Mucosa of descending colon (tissue), 3 donors: ENCODE results near the gene HBB. TPM values are rescaled to one million over a fixed set of nuclear protein-coding genes. Genes with fewer than 3 reads are reported as not detected.

ENCODE experiments used
- ATAC-seq: fragments of 200-7000 bp; cut with Tn5 transposase; one replicate; pipeline ENCODE4 v1.9.1; 2020; ENCODE audit warnings: mild to moderate bottlenecking, moderate library complexity
- DNase-seq, 3 donors: peaks; one replicate each; pipeline ENCODE4 v3.0.0-alpha.2; 2020
- H3K36me3 ChIP-seq: fragments of 200-600 bp; one replicate; pipeline ENCODE4 v1.8.0; 2021; ENCODE audit warnings: low read depth, mild to moderate bottlenecking
- H3K4me1 ChIP-seq: fragments of 200-600 bp; one replicate; pipeline ENCODE4 v1.8.0; 2021; ENCODE audit warnings: low read depth, mild to moderate bottlenecking
- H3K4me3 ChIP-seq: fragments of 200-600 bp; one replicate; pipeline ENCODE4 v1.8.0; 2021; ENCODE audit warnings: mild to moderate bottlenecking
- H3K9me3 ChIP-seq: fragments of 200-600 bp; one replicate; pipeline ENCODE4 v1.8.0; 2021; ENCODE audit warnings: mild to moderate bottlenecking
- CTCF ChIP-seq: fragments of 200-600 bp; IDR thresholded peaks from one replicate; pipeline ENCODE4 v1.8.0; 2022; ENCODE audit warnings: antibody characterized with exemption, mild to moderate bottlenecking
- intact Hi-C, 2 donors: fragments of 100-400 bp; cut with DNase I in 1 of 2; cut with micrococcal nuclease in 1 of 2; formaldehyde crosslinking; loops; one replicate each; pipeline versions ENCODE4 v1.11.0 to v1.11.1; 2022; cut with DNase I, micrococcal nuclease
- total RNA-seq, 3 donors: library from RNA; stranded (reverse); fragmentation: NEBNext Ultra II Directional in 2 of 3; extraction: Animal tissue kit (Norgen Biotek cat#: 25700) in 2 of 3; gene quantifications; one replicate each; pipeline versions ENCODE4 v1.2.1 to v1.2.4, GENCODE V29; 2021 to 2023
- donor health status: DM: no; HTN: no; CAD: no; lungs with moderate emphysema.
- donor health status: DM: no; HTN: no; CAD: no.
- donor health status: DM: no; HTN: yes; CAD: no.

The HBB gene
- total RNA-seq, 3 donors from 2014 or later, result 2.5 to 11.1 (median 3.3) TPM

- no peaks in the 10 kb centered on the region for H3K9me3 ChIP-seq
- H3K36me3 ChIP-seq, result no peaks in the 10 kb centered on the region
- ATAC-seq (no peak), DNase-seq (no peak)
- no peak overlapping the region for H3K4me3 ChIP-seq
- TF ChIP-seq CTCF, result no peak
- intact Hi-C loops, result no loop called here
- no peaks in the 10 kb centered on the region for H3K4me1 ChIP-seq
Measured at GRCh38 chr11:5196731-5197130, 30.1 kb downstream of the HBB start.

- TF ChIP-seq CTCF, result no peak
- DNase-seq (no peak), ATAC-seq (no peak)
- intact Hi-C loops, result no loop called here
- no peaks in the 10 kb centered on the region for H3K4me1 ChIP-seq
- H3K4me3 ChIP-seq, result no peak overlapping the region
- H3K36me3 ChIP-seq, result no peaks in the 10 kb centered on the region
- H3K9me3 ChIP-seq, result no peaks in the 10 kb centered on the region
Measured at GRCh38 chr11:5196067-5196466, 30.8 kb downstream of the HBB start.

GRCh38 chr11:5192738-5193137, 34.1 kb downstream of the HBB start:
- Histone ChIP-seq H3K4me1 (no peaks in the 10 kb centered on the region), H3K9me3 (peaks cover 4% of the 10 kb centered on the region), H3K36me3 (no peaks in the 10 kb centered on the region), H3K4me3 (no peak overlapping the region)
- TF ChIP-seq CTCF, result no peak
- DNase-seq, result no peak
- intact Hi-C loops, result no loop called here
- ATAC-seq, result no peak

DNA sequence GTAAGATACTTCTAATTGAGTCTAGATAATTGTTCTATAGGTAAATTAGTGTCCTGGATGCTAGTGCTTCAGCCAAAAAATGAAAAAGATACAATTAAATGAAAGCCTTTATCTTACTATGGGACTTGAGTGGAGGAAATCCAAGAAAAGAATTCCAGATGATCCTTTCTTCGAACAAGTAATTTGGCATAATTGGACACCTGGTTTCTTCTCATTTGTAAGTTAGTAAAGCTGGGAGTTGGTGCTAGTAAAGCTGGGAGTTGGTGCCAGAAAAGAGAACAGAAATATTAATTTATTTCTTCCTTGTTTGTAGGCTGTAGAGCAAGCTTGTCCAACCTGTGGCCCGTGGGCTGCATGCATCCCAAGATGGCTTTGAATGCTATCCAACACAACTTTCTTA, 38.7 kb downstream of the HBB start:
- DNase-seq, result no peak
- intact Hi-C loops, result no loop called here
- Histone ChIP-seq H3K4me1 (no peaks in the 10 kb centered on the region), H3K9me3 (peaks cover 4% of the 10 kb centered on the region), H3K36me3 (no peaks in the 10 kb centered on the region), H3K4me3 (no peak overlapping the region)
- no peak for ATAC-seq
- TF ChIP-seq CTCF, result no peak

DNA sequence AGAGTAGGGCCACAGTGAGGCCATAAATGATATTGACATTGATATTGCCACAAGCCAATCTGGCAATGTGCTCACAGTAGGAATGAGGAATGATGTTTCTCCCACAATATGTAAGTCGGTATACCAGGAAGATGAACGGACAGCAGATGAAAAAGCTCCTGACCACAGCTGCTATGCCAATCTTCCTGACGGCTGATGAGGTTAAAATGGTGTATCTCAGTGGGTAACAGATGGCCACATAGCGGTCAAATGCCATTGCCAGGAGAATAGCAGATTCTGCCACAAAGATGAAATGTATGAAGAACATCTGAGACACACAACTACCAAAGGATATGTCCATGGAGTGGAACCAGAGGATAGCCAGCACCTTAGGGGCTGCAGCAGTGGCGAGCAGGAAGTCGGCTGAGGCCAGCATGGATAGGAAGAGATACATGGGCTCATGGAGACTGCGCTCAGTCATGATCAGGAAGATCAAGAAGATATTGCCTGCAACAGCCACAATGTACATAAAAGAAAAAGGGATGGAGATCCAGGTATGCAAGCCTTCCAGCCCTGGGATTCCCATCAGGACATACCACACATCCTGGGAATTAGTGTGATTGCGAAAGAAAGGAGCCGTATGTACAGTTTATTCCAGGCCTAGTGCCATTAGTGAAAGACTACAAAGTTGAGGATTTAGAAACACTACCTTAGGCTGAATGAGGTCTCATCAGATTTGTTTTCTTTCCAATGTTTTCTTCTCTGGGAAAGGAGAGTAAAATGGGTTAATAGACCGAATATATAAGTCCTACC, 48.6 kb downstream of the HBB start:
- H3K4me3 ChIP-seq, result no peak overlapping the region
- TF ChIP-seq CTCF, result no peak
- H3K36me3 ChIP-seq, result no peaks in the 10 kb centered on the region
- intact Hi-C loops, result no loop called here
- no peaks in the 10 kb centered on the region for H3K9me3 ChIP-seq
- ATAC-seq (no peak), DNase-seq (no peak)
- H3K4me1 ChIP-seq, result no peaks in the 10 kb centered on the region

Other genes starting within 250 kb of the HBB start
- not detected for gene OR51L1, start 232.2 kb downstream of the HBB start, total RNA-seq
- gene OR52J3, start 180.5 kb downstream of the HBB start, total RNA-seq, result not detected
- not detected for gene OR52E2, start 167.4 kb downstream of the HBB start, total RNA-seq
- gene OR52E1, start 157.5 kb downstream of the HBB start, total RNA-seq, result not detected
- gene OR52A5, start 88.7 kb downstream of the HBB start, total RNA-seq, result not detected
- not detected for gene OR52A1, start 72.3 kb downstream of the HBB start, total RNA-seq
- not detected for gene OR51V1, start 26.4 kb downstream of the HBB start, total RNA-seq
- not detected for gene HBD, start 7.4 kb upstream of the HBB start, total RNA-seq
- gene HBG1, start 22.8 kb upstream of the HBB start, total RNA-seq, result not detected
- gene HBG2, start 27.7 kb upstream of the HBB start, total RNA-seq, result not detected
- not detected for gene HBE1, start 42.9 kb upstream of the HBB start, total RNA-seq
- not detected for gene OR51B4, start 74.9 kb upstream of the HBB start, total RNA-seq
- gene OR51B2, start 97.2 kb upstream of the HBB start, total RNA-seq, result not detected
- not detected for gene OR51B5, start 116.5 kb upstream of the HBB start, total RNA-seq
- not detected for gene OR51B6, start 124.4 kb upstream of the HBB start, total RNA-seq
- not detected for gene OR51M1, start 156.7 kb upstream of the HBB start, total RNA-seq
- not detected for gene OR51Q1, start 195.0 kb upstream of the HBB start, total RNA-seq
- not detected for gene OR51I1, start 214.4 kb upstream of the HBB start, total RNA-seq
- not detected for gene OR51I2, start 222.3 kb upstream of the HBB start, total RNA-seq